NCI-H446 (cell line): Measurements from ENCODE around the gene RAB43.
"Not testable (repeated sequence)": the region's sequence is repeated elsewhere in the genome, so short reads cannot be mapped to it uniquely, and the experiment has no call there.

ENCODE experiments used
- DNase-seq, 2 experiments: peaks; one replicate each; lab custom pipeline; 2025; lab: John Stamatoyannopoulos, UW

Gene RAB43

DNA sequence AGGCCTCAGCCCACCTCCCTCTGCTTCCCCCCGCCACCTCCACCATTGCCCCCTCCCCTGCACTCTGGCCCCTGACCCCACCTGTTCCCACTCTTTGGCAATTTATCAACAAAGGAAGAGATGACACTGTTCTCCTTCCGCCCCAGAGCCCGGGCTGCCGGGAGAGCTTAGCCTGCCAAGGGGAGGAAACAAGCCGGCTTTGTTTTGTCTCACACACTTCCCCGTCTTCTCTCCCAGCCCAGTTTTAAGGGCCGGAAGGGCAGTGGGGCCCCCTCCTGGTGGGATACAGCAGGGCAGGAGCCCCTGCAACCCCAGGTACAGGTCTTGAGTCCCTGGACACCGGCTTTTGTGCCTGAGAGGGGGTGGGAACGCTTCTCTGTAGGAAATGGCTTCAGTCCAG lies 33.7 kb downstream of the RAB43 start:
- DNase-seq: peak in 1 of 2 experiments; percentile 8

DNA sequence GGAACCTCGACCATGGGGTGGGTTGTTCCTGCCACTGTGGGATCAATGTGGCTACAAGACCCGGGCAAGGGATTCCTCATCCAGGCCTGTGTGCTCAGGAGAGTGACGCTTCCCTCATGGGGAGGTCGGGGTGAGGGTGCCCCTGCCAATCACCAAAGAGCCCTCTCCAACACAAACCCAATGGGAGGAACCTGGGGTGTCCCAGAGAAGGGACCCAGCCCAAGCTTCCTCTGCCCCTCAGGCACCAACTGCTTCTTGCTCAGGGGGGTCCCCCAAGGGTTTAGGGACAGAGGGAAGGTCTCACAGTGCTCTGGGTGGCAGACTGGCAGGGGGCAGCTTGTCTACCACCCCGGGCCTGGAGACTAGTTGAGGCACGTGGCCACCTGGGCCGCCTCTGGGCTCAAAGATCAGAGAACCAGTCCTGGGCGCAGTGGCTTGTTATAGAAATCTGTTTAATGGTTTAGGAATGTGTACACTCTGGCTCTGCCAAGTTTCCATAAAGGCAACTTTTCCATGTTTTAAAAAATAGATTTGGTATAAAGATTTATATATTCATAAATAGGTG lies 34.4 kb downstream of the RAB43 start:
- no peak for DNase-seq

DNA sequence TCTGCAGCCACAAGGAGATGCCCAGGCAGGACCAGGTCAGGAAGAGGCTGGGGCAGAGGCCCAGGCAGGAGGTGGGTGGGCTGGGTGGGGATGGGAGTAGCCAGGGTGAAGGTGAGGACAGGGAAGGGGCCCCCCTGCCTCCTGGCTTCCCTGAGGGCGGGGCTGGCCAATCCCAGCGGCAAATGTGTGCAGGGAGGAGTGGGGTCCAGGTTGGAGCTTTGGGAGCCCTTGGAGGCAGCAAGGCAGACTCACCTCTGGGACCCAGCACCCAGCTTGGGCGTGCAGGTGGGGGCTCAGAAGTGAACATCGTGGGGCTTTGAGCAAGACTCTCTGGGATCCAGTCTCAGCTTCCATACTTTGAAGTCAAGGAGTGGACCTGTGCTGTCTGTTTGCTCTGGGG lies 35.8 kb downstream of the RAB43 start:
- no peak for DNase-seq

DNA sequence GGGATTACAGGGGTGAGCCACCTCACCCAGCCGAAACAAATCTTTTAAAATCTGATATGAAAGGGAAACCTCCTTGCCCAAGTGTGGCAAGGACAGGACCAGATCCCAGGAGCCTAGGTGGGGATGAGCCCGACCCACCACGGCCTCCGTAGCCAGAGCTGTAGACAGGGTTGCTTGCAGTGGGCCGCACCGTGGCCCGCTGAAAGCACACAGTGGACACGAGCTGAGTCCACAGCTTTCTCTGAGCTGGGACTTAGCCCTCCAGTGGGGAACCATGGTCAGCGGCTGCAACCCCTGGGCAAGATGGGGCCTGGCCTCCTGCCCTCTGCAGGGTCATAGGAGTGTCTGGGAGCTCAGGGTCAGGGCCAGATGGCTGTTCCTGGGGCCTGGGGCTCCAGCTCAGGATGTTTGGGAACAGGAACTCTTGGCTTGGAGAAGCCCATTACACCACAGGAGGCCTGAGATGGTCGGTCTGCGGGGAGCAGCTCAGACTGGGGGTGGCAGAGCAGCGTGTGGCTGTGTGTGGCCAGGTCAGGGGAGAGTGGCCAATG lies 36.4 kb downstream of the RAB43 start:
- DNase-seq: no peak

DNA sequence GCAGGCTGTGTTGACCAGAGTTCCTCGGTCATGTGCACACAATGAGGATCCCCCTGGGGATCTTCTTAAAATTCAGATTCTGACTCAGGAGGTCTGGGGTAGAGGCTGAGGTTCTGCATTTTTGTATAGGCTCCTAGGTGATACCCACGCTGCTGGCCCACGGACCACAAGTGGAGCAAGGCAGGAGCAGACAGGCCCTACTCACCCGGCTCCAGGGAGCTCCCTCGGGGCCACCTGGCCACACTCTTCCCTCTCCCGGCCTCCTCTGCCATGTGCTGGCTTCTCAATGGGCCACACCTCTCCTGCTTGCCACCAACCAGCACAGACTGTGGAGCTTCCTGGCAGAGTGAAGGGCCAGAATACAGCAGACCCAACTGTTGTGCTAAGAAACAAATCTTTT lies 37.1 kb downstream of the RAB43 start:
- no peak for DNase-seq

DNA sequence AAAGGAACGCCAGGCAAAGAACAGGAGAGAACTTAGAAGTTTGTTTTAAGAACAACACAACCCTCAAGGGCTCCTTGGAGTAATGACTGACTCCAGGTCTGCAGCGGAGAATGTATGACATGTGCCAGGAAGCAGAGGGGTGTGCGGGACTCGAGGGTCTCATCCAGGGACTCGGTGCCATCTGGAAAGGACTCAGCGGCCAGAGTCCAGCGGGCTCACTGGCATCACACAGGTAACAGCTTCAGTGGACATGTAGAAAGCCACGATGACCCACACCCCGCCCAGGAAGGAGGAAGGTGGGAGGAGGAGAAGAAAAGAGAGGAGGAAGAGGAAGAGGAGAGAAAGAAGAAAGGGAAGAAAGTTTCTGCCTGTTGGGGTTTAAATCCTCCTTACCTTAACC lies 39.6 kb downstream of the RAB43 start:
- DNase-seq: no peak

DNA sequence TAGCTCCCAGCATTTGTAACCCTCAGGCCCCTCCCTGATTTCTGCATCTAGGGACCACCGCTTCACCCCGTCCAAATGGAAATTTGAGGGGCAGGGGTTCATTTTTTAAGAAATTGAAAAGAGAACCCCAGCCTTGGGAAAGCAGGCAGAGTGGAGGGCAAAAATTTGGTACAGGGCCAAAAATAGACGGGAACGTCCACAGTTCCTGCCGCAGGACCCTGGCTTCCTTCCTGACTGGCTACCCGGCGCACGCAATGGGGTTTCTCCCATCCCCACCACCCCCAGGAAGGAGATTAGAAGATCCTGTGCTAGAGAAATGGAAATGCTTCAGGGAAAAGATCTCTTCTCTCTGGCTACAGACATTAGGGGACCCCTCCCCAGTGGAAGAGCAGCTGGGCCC lies 40.1 kb downstream of the RAB43 start:
- DNase-seq: no peak

DNA sequence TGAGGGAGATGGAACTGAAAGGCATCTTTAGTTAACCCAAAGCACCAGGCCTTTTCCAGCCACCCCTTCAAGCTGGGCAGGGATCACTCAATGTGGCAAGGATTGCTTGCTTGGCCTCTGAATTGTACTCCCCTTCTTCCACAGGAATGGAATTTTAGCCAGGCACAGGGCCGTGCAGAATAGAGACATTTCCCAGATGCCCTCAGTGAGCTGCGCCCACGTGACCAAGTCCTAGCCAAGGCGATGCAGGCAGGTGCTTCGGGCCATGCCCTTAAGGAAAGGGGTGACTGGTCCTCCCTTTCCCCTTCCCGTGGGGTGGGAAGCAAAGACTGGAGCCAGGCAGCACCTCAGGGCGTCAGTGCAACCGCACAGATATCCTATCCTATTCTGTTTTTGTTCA lies 43.1 kb downstream of the RAB43 start:
- no peak for DNase-seq

DNA sequence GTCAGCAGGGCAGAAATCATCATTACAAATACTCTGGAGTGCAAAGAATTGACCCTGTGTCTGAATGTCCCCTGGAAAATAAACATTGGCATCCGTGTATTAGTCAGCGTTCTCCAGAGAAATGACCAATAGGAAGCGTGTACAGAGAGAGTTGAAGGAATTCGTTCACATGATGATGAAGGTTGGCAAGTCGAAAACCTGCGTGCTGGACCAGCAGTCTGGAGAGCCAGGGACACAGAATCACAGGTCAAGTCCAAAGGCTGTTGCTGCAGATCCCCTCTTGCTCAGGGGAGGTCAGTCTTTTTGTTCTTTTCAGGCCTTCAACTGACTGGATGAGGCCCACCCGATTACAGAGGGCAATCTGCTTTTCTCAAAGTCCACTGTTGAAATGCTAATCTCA lies 44.4 kb downstream of the RAB43 start:
- DNase-seq: no peak

DNA sequence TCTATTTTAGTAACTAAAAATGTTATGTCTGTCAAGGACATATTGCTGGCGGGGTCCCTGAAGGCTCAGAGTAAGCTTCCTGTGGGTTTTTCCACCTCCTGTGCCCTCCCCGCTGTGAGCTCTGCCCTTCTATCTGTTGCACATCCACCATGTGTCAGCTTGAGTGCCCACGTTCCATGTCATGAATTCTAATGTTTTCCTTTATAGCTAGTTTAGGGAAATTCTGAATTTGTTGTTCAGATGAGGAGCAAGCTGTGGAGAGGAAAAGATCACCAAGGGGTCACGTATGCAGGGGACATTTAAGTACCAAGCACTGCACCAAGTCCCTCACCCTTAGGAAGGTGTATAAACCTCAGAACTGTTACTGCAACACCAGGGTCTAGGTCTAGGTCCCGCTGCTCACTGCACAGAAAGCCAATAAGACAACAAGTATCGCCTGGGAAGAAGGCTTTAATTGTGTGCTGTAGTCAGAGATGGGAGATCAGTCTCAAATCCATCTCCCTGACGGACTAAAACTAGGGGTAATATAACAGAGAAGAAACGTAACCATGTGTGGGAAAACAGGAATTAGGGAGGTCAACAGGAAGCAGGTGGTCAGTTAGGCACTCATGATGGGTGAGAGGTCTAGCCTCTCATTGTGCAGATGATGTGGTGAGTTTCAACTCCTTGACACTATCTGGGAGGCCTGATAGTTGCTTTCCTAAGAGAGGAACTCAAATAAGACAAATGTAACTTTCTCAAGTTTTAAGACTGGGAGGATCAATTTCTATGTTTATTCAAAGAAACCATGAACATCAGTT lies 51.3 kb downstream of the RAB43 start:
- DNase-seq: no peak

DNA sequence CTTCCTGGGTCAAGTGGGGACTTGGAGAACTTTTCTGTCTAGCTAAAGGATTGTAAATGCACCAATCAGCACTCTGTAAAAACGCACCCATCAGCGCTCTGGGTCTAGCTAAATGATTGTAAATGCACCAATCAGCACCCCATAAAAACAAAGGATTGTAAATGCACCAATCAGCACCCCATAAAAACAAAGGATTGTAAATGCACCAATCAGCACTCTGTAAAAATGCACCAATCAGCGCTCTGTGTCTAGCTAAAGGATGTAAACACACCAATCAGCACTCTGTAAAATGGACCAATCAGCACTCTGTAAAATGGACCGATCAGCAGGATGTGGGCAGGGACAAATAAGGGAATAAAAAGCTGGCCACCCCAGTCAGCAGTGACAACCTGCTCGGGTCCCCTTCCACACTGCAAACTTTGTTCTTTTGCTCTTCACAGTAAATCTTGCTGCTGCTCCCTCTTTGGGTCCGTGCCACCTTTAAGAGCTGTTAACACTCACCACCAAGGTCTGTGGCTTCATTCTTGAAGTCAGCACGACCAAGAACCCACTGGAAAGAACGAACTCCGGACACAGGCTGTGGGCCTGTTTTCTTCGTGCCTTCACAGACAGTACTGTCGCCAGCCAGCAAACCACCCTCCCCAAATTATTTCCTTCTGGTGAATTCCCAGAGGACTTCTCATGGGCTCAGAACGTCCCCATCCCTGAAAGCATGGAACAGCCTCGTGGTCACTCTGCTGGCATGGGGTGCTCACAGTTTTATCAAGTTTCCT lies 52.1 kb downstream of the RAB43 start:
- not testable (repeated sequence) for DNase-seq

DNA sequence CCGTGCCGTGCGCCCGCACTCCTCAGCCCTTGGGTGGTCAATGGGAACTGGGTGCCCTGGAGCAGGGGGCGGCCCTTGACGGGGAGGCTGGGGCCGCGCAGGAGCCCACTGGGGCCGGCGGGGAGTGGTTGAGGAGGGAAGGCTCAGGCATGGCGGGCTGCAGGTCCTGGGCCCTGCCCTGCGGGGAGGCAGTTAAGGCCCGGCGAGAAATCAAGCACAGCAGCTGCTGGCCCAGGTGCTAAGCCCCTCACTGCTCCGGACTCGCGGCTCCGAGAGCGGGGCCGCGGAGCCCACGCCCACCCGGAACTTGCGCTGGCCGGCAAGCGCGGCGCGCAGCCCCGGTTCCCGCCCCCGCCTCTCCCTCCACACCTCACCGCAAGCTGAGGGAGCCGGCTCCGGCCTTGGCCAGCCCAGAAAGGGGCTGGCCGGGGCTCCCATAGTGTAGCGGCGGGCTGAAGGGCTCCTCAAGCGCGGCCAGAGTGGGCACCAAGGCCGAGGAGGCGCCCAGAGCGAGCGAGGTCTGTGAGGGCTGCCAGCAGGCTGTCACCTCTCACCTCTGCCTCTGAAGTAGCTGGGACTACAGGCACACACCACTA lies 53.2 kb downstream of the RAB43 start:
- no peak for DNase-seq

DNA sequence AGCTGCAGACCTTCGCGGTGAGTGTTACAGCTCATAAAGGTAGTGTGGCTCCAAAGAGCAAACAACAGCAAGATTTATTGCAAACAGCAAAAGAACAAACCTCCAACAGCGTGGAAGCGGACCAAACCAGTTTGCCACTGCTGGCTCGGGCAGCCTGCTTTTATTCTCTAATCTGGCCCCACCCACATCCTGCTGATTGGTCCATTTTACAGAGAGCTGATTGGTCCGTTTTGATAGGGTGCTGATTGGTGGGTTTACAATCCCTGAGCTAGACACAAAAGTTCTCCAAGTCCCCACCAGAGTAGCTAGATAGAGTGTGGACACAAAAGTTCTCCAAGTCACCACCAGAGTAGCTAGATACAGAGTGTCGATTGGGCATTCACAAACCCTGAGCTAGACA lies 53.9 kb downstream of the RAB43 start:
- DNase-seq: not testable (repeated sequence)

DNA sequence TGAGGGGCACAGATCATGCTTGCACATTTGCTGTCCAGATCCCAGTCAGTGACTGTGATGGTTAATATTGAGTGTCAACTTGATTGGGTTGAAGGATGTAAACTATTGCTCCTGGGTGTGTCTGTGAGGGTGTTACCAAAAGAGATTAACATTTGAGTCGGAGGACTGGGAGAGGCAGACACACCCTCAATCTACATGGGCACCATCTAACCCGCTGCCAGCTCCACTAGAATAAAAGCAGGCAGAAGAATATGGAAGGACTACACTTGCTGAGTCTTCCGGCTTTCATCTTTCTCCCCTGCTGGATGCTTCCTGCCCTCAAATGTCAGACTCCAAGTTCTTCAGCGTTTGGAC lies 55.9 kb downstream of the RAB43 start:
- no peak for DNase-seq

DNA sequence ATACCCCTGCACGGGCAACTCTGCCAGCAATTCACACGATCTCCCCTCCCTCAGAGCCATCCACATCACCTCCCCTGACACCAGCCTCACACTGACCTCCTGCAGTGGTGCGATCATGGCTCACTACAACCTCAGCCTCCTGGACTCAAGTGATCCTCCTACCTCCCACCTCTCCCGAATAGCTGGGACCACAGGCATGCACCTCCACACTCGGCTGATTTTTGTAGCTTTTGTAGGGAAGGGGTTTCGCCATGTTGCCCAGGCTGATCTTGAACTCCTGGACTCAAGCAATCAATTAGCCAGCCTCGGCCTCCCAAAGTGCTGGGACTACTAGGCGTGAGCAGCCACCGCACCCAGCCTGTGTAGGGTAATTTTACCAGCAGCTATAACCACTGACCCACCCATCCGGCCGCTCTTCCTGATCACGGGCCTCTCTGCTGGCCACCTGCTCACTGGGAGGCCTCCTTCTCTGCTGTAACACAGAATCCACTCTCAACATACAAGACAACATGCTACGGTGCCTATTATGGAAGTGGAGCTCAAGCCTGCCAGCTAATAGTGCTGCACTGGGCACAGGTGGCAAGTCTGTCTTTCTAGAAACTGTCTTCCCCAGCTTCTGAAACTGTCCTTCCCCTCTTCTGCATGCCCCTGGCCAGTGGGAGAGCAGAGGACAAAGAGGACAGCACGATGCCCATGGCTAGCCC lies 56.4 kb downstream of the RAB43 start:
- DNase-seq: no peak

DNA sequence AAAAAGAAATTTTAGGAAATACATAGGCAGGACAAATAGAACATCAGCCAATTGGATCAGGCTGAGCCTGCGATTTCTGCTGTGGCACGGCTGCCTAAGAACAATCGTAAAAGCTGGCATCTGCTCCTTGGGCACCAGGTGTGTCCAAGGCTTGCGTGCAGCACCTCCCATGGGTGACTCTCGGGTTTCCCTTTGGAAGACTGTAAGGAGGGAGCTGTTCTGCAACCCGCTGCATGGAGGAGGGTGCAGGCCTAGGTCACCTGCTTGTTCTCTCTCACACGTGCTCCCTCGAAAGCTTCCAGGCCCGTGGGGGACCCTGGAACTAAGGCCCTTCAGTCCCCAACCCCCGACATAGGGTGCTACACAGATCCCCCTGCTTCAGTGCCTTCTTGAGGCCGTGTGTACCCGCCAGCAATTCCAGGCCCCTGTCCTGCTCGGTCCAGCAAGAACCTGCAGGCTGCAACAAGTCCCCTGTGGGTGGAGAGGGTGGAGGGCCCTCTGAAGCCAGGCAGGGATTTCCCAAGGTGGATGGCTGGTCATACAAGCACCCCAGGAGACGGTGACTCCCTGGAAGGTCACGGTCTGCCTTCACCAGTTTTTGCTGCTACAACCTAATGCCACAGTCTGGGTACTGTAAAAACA lies 57.6 kb downstream of the RAB43 start:
- DNase-seq: no peak

DNA sequence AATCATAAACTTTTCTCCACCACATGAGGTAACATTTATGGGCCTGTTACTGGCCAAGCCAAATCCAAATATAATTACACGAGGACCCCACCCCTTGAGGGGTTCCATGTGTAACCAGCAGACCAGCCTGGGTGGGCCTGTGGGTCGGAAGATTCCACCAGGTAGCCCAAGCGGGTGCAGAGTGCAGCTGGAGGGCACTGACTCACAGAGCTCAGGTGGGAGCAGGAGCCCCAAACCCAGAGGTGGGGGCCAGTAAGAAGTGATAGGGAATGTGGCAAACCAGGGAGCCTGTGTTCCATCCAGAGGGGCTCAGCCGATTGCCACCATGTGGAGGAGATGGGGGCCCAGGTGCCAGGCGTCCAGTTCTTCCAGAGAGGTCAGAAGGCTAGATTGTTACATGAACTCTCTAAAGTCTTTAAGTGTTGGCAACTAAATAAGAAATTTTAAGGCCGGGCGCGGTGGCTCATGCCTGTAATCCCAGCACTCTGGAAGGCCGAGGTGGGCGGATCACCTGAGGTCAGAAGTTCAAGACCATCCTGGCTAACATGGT lies 58.4 kb downstream of the RAB43 start:
- DNase-seq: no peak

DNA sequence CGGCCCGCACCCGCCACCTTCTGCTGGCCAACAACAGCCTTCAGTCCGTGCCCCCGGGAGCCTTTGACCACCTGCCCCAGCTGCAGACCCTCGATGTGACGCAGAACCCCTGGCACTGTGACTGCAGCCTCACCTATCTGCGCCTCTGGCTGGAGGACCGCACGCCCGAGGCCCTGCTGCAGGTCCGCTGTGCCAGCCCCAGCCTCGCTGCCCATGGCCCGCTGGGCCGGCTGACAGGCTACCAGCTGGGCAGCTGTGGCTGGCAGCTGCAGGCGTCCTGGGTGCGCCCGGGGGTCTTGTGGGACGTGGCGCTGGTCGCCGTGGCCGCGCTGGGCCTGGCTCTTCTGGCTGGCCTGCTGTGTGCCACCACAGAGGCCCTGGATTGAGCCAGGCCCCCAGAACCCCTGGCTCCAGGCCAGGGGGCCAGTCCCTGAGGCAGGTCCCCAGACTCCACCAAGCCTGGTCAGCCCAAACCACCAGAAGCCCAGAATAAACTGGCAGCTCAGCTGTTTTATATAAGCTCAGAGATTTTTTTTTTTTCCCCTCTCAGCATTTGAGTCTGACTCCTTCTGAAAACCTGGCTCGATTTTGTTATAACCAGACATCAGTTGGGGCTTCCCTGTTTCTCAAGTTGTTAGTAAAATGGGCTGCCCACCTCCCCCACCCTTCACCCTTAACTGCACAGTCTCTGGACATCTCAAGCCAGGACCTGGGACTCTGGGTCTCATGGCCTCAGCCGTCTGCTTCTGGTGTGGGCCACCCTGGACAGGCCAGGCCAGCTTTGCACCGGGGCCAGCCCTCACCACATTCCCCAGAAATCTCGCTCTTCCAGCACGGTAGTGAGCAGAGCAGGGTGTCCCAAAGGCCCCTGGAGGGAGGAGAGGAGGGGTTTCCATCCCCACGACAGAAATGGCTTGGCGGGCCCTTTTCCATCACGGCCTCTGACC lies 59.4 kb downstream of the RAB43 start:
- no peak for DNase-seq

DNA sequence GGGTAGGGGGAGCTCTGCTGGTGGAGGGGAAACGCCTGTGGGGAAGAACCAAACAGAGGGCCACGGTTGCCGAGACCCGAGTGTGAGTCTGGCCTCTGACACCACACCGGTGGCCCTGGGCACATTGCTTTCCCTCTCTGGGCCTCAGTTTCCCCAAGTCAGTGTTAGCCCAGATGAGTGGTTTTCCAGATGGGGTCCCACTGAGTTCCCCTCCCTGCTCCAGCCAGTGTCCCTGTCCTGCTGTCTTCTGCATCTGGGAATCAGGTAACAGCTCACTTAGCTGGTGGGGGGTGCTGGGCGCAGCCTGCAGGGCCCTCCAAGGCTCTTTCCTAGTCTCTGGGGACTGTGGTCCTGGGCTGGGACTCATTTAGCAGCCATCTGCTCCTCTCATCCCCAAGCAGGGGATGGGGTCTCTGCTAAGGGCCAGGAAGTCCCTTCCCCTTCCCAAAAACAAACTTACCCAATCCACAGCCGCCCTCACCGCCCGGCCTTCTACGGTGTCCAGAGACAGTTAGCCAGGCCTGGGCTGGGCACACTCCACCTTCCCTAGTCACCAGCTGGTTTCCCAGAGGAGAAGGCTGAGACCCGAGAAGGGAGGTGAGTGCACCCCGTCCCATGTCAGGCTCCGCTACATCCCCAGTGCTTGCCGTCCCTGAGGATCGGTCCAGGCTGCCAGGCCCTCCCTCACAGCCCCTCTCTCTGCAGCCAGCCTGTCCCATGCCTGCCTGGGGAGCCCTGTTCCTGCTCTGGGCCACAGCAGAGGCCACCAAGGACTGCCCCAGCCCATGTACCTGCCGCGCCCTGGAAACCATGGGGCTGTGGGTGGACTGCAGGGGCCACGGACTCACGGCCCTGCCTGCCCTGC lies 60.3 kb downstream of the RAB43 start:
- no peak for DNase-seq
